Loucy (cell line): ENCODE results near the gene ZBTB38.

Experiments used
- H2AFZ ChIP-seq: fragments of 200-600 bp; sonication (generic); 2 replicates; pipeline ENCODE4 v1.6.0; 2016; ENCODE audit warnings: antibody characterized with exemption, mild to moderate bottlenecking, low read length, moderate library complexity
- H3F3A ChIP-seq: fragments of 200-600 bp; 2 replicates; pipeline ENCODE4 v1.6.0; 2016; ENCODE audit warnings: antibody characterized with exemption, low read depth, mild to moderate bottlenecking
- H3K27me3 ChIP-seq: fragments of 200-600 bp; sonication (generic); 2 replicates; pipeline ENCODE4 v1.6.1; 2014; ENCODE audit warnings: low read length, mild to moderate bottlenecking; ENCODE audit not compliant: insufficient read depth, poor library complexity, severe bottlenecking
- H3K36me3 ChIP-seq: fragments of 200-600 bp; sonication (generic); 2 replicates; pipeline ENCODE4 v1.6.1; 2016; ENCODE audit warnings: low read length; ENCODE audit not compliant: insufficient read depth
- H3K4me1 ChIP-seq: fragments of 200-600 bp; sonication (generic); 2 replicates; pipeline ENCODE4 v1.5.1; 2014; ENCODE audit warnings: low read length, mild to moderate bottlenecking; ENCODE audit not compliant: insufficient read depth, poor library complexity, severe bottlenecking
- H3K4me2 ChIP-seq: fragments of 200-600 bp; sonication (generic); 2 replicates; pipeline ENCODE4 v1.6.0; 2014; ENCODE audit warnings: antibody characterized with exemption, low read length, low read depth, mild to moderate bottlenecking; ENCODE audit not compliant: poor library complexity, severe bottlenecking
- H3K4me3 ChIP-seq: fragments of 200-600 bp; sonication (generic); 2 replicates; pipeline ENCODE4 v1.5.1; 2014; ENCODE audit warnings: low read length, mild to moderate bottlenecking, mixed read lengths; ENCODE audit not compliant: poor library complexity, severe bottlenecking
- H3K79me2 ChIP-seq: fragments of 200-600 bp; sonication (generic); 2 replicates; pipeline ENCODE4 v1.6.1; 2014; ENCODE audit warnings: low read length; ENCODE audit not compliant: insufficient read depth
- H3K9ac ChIP-seq: fragments of 200-600 bp; sonication (generic); 2 replicates; pipeline ENCODE4 v1.6.0; 2014; ENCODE audit warnings: mild to moderate bottlenecking, low read depth, low read length, moderate library complexity; ENCODE audit not compliant: poor library complexity, severe bottlenecking
- H3K9me2 ChIP-seq: fragments of 200-600 bp; sonication (generic); replicated peaks from 2 replicates; pipeline ENCODE4 v1.6.1; 2016; ENCODE audit warnings: low read depth, low read length, mixed read lengths
- H3K9me3 ChIP-seq: fragments of 200-600 bp; sonication (generic); 2 replicates; pipeline ENCODE4 v1.6.1; 2014; ENCODE audit warnings: mild to moderate bottlenecking, antibody characterized with exemption, low read length, low read depth; ENCODE audit not compliant: insufficient read depth
- H4K20me1 ChIP-seq: fragments of 200-600 bp; sonication (generic); 2 replicates; pipeline ENCODE4 v1.6.0; 2014; ENCODE audit warnings: antibody characterized with exemption, low read length, mild to moderate bottlenecking; ENCODE audit not compliant: insufficient read depth, poor library complexity, severe bottlenecking
- EZH2phosphoT487 ChIP-seq: fragments of 200-600 bp; IDR thresholded peaks from 2 replicates; pipeline ENCODE4 v1.6.1; 2018; ENCODE audit warnings: antibody characterized with exemption, mild to moderate bottlenecking, moderate library complexity, borderline replicate concordance
- TF ChIP-seq, protein P1 (sequence below): fragments of 200-600 bp; sonication (generic); conservative IDR thresholded peaks from 2 replicates; pipeline ENCODE4 v1.5.1; 2014; ENCODE audit warnings: mild to moderate bottlenecking, antibody characterized with exemption, low read length

Gene ZBTB38

GRCh38 chr3:141413801-141414689, 45.7 kb downstream of the ZBTB38 start:
- Histone ChIP-seq H3K4me3 (no peak overlapping the region), H3K9me3 (no peaks in the 10 kb centered on the region), H3K4me2 (no peak overlapping the region), H3K9ac (no peak overlapping the region), H3K36me3 (no peaks in the 10 kb centered on the region), H3K79me2 (no peaks in the 10 kb centered on the region), H3F3A (no peaks in the 10 kb centered on the region), H3K27me3 (no peaks in the 10 kb centered on the region), H2AFZ (no peak overlapping the region), H3K9me2 (no peaks in the 10 kb centered on the region), H3K4me1 (peaks cover 7% of the 10 kb centered on the region), H4K20me1 (no peaks in the 10 kb centered on the region)
- no peak for TF ChIP-seq EZH2phosphoT487
- TF ChIP-seq, protein P1, sequence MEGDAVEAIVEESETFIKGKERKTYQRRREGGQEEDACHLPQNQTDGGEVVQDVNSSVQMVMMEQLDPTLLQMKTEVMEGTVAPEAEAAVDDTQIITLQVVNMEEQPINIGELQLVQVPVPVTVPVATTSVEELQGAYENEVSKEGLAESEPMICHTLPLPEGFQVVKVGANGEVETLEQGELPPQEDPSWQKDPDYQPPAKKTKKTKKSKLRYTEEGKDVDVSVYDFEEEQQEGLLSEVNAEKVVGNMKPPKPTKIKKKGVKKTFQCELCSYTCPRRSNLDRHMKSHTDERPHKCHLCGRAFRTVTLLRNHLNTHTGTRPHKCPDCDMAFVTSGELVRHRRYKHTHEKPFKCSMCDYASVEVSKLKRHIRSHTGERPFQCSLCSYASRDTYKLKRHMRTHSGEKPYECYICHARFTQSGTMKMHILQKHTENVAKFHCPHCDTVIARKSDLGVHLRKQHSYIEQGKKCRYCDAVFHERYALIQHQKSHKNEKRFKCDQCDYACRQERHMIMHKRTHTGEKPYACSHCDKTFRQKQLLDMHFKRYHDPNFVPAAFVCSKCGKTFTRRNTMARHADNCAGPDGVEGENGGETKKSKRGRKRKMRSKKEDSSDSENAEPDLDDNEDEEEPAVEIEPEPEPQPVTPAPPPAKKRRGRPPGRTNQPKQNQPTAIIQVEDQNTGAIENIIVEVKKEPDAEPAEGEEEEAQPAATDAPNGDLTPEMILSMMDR, result no peak

GRCh38 chr3:141414800-141415462, 46.6 kb downstream of the ZBTB38 start:
- H3K36me3 ChIP-seq, result no peaks in the 10 kb centered on the region
- no peaks in the 10 kb centered on the region for H3K9me2 ChIP-seq
- no peaks in the 10 kb centered on the region for H3K9me3 ChIP-seq
- no peak overlapping the region for H3K4me2 ChIP-seq
- H3F3A ChIP-seq, result no peaks in the 10 kb centered on the region
- peaks cover 7% of the 10 kb centered on the region for H3K4me1 ChIP-seq
- no peaks in the 10 kb centered on the region for H3K27me3 ChIP-seq
- no peak overlapping the region for H3K4me3 ChIP-seq
- TF ChIP-seq EZH2phosphoT487, result no peak
- TF ChIP-seq, protein P1, result no peak
- H2AFZ ChIP-seq, result no peak overlapping the region
- H3K9ac ChIP-seq, result no peak overlapping the region
- no peaks in the 10 kb centered on the region for H4K20me1 ChIP-seq
- no peaks in the 10 kb centered on the region for H3K79me2 ChIP-seq

DNA sequence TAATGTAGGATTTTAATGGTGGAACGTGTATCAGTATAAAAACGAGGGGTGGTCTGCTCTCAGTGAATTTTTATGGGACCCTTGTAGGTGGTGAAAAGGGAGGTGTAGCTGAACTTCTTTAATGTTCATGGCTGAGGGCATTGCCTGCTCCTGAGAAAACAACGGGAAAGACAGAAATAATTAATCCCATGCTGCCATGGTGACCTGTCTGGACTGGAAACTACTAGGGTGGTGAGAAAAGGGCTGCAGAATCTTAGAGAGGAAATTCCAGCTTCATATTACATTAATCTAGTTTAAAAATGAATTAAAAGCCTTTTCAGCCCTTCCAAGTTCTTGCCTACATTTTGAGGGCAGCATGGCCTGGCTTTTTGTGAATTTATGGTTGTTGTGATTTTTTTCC, 47.6 kb downstream of the ZBTB38 start:
- Histone ChIP-seq H2AFZ (no peak overlapping the region), H3K4me3 (no peak overlapping the region), H3K36me3 (no peaks in the 10 kb centered on the region), H3K4me2 (no peak overlapping the region), H3K9me3 (no peaks in the 10 kb centered on the region), H3F3A (no peaks in the 10 kb centered on the region), H3K9me2 (no peaks in the 10 kb centered on the region), H3K4me1 (peaks cover 5% of the 10 kb centered on the region), H4K20me1 (no peaks in the 10 kb centered on the region), H3K9ac (no peak overlapping the region), H3K27me3 (no peaks in the 10 kb centered on the region), H3K79me2 (no peaks in the 10 kb centered on the region)
- no peak for TF ChIP-seq EZH2phosphoT487
- TF ChIP-seq, protein P1, result no peak
